Esophagus (tissue), 2 donors: ENCODE measurements around the gene CMSS1. TPM values are rescaled to one million over a fixed set of nuclear protein-coding genes. Genes with fewer than 3 reads are reported as not detected.
A peak's percentile ranks its signal among the peaks of the same experiment; 100 is the strongest.

Experiments used
- H3K27ac ChIP-seq, 2 donors: one replicate each; pipeline ENCODE4 v1.5.1; 2013; ENCODE audit warnings: low read depth in 2 of 2, mild to moderate bottlenecking in 2 of 2, inconsistent platforms in 1 of 2, low read length in 1 of 2, moderate library complexity in 1 of 2
- H3K27me3 ChIP-seq, 2 donors: one replicate each; pipeline ENCODE4 v1.6.1; 2013; ENCODE audit warnings: low read length in 2 of 2, control low read depth in 1 of 2, mild to moderate bottlenecking in 1 of 2; ENCODE audit not compliant: insufficient read depth in 2 of 2, control insufficient read depth in 1 of 2
- H3K36me3 ChIP-seq, 2 donors: one replicate each; pipeline ENCODE4 v1.6.1; 2013; ENCODE audit warnings: low read length in 1 of 2; ENCODE audit not compliant: control insufficient read depth in 2 of 2, insufficient read depth in 2 of 2
- H3K4me1 ChIP-seq, 2 donors: one replicate each; pipeline ENCODE4 v1.6.1; 2013; ENCODE audit warnings: low read length in 1 of 2; ENCODE audit not compliant: control insufficient read depth in 2 of 2, insufficient read depth in 2 of 2
- H3K4me3 ChIP-seq, 2 donors: one replicate each; pipeline ENCODE4 v1.5.1; 2013; ENCODE audit warnings: low read length in 2 of 2, mild to moderate bottlenecking in 2 of 2, low read depth in 1 of 2, moderate library complexity in 1 of 2
- H3K9me3 ChIP-seq, 2 donors: one replicate each; pipeline ENCODE4 v1.6.1; 2013; ENCODE audit warnings: mild to moderate bottlenecking in 2 of 2, low read depth in 1 of 2, low read length in 1 of 2, moderate library complexity in 1 of 2; ENCODE audit not compliant: control insufficient read depth in 2 of 2, insufficient read depth in 1 of 2
- WGBS, 2 donors: extraction: QIAGEN DNeasy Blood & Tissue Kit; methylation state at CpG; one replicate each; pipeline ENCODE4 v1.1.7; 2013; 5-methylcytosine and 5-hydroxymethylcytosine counted together
- polyA plus RNA-seq, 2 donors: library from polyadenylated mRNA; stranded (reverse); fragments of 200-250 nt; gene quantifications; one replicate each; pipeline ENCODE4 v1.2.3, GENCODE V29; 2013
- donor health status: healthy with polysubstance abuse.
- donor health status: Bipolar disorder and iron deficiency.

The CMSS1 gene
- polyA plus RNA-seq, 2 donors = 15.5 to 17.9 TPM

DNA sequence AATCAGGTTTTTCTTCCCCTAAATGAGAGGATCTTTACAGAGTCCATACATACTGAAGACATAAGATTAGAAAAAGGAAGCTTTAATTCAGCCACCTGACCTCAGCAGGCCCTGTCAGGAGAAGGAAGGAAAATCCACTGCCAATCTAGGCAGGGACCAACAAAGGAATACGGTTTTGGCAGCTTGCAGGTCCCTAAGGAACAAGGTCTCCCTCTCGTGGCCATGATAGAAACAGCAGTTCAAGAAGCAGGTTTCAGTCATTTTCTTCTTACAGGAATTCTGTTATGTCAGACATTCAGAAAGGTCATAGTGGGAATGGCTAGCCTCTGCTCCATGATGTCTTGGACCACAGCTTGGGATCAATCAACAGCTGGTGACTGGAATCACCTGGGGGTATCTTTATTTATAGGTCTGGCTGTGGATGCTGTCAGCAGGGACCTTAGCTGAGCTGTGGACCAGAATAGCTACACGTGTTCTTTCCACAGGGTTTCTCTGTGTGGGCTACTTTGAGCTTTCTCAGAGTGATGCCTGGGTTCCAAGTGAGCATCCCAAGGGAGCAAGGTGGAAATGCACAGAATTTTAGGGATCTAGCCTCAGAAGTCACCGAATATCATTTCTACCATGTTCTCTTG, 9.4 kb upstream of the CMSS1 start:
- no peak overlapping the region for H3K27ac ChIP-seq
- 49 to 51% methylated on average over 4 of the region's 4 CpGs for WGBS, 2 donors
- no peaks in the 10 kb centered on the region for H3K4me1 ChIP-seq
- peaks cover 7 to 9% of the 10 kb centered on the region in 2 donors for H3K9me3 ChIP-seq
- H3K27me3 ChIP-seq = no peaks in the 10 kb centered on the region
- no peaks in the 10 kb centered on the region for H3K36me3 ChIP-seq
- no peak overlapping the region for H3K4me3 ChIP-seq

DNA sequence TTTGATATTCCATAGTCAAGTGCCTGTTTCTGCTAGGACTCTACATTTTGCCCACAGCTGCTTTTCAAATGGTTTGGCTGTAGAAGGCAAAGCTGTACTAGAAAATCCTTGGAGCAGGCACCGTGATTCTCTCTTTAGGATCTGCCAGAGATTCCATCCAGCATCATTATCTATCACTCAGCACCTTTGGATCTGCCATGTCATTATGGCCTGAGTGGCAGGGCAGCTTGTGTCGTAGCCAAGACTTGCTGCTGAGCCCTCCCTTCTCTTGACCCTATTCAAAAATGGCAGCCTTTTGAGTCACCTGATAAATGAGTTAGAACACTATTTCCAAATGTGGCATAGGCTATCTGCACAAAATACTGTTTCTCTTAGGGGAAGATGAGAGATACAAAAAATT, 8.1 kb upstream of the CMSS1 start:
- peaks cover 6 to 7% of the 10 kb centered on the region in 2 donors for H3K9me3 ChIP-seq
- no peak overlapping the region for H3K4me3 ChIP-seq
- H3K36me3 ChIP-seq = no peaks in the 10 kb centered on the region
- no peak overlapping the region for H3K27ac ChIP-seq
- H3K4me1 ChIP-seq = no peaks in the 10 kb centered on the region
- H3K27me3 ChIP-seq = no peaks in the 10 kb centered on the region
- 83 to 89% methylated on average over 2 of the region's 2 CpGs for WGBS, 2 donors

DNA sequence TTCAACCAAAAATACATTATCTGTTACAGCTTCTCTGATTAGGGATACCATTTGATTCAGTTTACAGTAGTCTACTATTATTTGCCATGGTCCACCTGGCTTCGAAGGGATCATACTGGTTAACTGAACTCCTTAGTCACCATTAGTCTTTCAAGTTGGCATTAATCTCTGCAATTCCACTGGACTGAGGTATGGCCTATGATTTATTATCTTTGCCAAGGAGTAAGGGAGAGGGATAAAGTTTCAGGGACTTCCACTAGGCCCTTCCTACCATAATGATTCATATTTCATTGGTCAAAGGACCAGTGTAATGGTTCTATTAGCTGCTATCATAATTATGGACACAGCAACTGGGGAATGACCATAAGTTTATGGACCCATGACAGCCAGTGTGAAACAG, 7.3 kb upstream of the CMSS1 start:
- Histone ChIP-seq H3K9me3 (no peaks in the 10 kb centered on the region), H3K27me3 (no peaks in the 10 kb centered on the region)
- WGBS, 2 donors = 88 to 94% methylated on average over 1 of the region's 1 CpG

DNA sequence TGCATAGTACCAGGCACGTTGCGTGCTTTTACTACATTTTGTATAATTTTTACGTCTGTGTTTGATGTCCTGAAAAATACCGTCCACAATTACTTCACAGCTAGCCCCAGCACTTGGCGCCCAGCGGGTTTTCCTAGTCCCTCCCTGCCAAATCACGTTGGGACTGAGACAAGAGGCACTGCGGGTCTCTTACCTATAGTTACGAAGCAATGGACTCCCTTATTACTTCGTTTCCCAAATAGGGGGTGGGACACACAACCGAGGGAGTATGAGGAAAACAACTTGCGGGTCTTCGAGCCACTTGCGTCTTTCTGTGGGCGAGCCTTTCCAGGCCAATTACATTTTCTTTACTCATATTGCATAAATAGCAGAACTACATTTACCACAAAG, 620 bp upstream of the CMSS1 start:
- Histone ChIP-seq H3K27ac (peak overlapping the region; percentile 28 to 96), H3K36me3 (no peaks in the 10 kb centered on the region)
- 2 to 3% methylated on average over 15 of the region's 15 CpGs for WGBS, 2 donors

More for the DNA sequence above, 7.3 kb upstream of the CMSS1 start:
- H3K4me1 ChIP-seq = no peaks in the 10 kb centered on the region
- no peaks in the 10 kb centered on the region for H3K36me3 ChIP-seq
- H3K27ac ChIP-seq = no peak overlapping the region
- no peak overlapping the region for H3K4me3 ChIP-seq

DNA sequence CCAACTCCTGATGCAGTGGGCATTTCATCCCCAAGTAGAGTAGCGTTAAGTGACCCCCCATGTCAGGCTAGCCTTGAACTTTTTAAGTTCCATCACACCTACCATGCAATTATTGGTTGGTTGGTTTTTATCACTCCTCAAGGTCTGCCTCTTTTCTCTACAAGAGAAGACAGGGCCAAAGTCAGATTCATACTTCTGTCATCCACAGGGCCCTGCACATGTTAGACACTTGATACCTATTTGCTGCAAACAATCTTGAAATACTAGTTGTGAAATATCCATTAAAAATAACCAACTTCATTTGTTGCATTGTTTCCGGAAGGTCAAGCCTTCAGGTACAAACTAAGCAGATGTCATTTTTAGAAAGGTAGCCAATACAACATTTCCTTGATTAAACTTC, 1.2 kb downstream of the CMSS1 start:
- Histone ChIP-seq H3K27ac (no peak overlapping the region), H3K4me1 (no peaks in the 10 kb centered on the region), H3K36me3 (no peaks in the 10 kb centered on the region), H3K27me3 (no peaks in the 10 kb centered on the region), H3K9me3 (no peaks in the 10 kb centered on the region), H3K4me3 (no peak overlapping the region)
- 91 to 92% methylated on average over 2 of the region's 2 CpGs for WGBS, 2 donors

More for the DNA sequence above, 620 bp upstream of the CMSS1 start:
- H3K4me1 ChIP-seq = no peaks in the 10 kb centered on the region
- H3K4me3 ChIP-seq = peak overlapping the region; percentile 72 to 87
- no peaks in the 10 kb centered on the region for H3K27me3 ChIP-seq
- H3K9me3 ChIP-seq = no peaks in the 10 kb centered on the region

DNA sequence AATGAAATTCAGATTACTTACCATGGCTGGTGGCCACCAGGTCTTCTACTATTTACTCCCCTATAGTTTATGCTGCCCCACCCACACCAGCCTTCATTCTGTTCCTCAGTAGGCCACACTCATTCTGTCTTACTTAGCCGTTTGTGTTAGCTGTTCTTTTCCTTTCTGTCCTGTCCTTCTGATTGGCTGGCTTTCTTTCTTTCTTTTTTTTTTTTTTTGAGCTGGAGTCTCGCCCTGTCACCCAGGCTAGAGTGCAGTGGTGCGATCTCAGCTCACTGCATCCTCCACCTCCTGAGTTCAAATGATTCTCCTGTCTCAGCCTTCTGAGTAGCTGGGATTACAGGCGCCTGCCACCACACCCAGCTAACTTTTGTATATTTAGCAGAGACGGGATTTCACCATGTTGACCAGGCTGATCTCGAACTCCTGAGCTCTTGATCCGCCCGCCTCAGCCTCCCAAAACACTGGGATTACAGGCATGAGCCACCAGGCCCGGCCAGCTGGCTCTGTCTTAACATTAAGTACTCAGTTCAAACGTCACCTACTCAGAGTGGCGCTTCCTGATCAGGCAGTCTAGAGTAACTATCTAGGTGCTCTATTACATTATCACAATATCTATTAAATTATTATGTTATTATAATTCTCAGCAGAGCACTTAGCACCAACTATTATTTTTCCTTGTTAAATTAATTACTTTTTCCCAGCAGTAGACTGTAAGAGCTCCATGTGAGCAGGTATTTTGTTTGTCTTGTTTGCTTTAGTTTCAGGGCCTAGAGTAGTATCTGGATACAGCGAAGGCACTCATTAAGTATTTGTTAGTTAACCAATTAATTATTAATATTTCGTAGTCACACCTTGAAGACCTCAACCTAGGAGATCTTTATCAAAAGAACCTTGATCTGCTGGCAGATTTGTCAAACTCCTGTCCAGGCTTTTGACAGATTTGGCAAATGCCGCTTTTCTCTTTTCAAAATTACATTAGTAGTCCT, 6.4 kb downstream of the CMSS1 start:
- 69 to 75% methylated on average over 14 of the region's 14 CpGs for WGBS, 2 donors
- H3K9me3 ChIP-seq = no peaks in the 10 kb centered on the region
- no peak overlapping the region for H3K4me3 ChIP-seq
- no peaks in the 10 kb centered on the region for H3K4me1 ChIP-seq
- H3K36me3 ChIP-seq = no peaks in the 10 kb centered on the region
- H3K27me3 ChIP-seq = no peaks in the 10 kb centered on the region
- H3K27ac ChIP-seq = no peak overlapping the region

DNA sequence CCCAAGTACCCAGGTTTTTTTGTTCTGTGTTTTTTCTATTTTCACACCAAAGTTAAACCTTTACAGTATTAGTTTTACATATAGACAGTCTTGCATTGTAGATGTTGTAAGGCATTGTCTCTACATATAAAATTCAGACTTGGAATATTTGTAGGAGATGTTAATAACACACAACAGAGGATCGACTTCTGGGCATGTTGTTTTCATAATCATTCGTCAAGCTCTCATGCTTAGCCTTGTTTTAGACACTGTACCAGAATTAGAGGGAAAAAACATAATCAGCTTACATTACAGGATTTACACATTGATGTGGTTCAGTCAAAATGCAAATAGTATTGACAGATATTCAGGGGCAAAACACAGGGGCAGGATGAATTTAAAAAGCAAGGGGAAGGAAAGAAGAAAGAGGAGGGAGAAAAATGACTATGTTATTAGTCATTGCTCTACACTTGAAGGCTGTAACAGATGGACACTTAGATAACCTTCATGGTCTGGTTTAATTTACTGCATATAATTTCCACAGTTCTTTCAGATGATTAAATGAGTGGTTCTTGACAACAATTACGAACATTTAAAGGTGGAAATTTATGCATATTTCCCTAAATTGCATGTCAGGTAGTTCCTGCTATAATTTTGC, 7.5 kb downstream of the CMSS1 start:
- 66 to 67% methylated on average over 3 of the region's 3 CpGs for WGBS, 2 donors
- Histone ChIP-seq H3K27ac (no peak overlapping the region), H3K4me3 (no peak overlapping the region), H3K27me3 (no peaks in the 10 kb centered on the region), H3K36me3 (no peaks in the 10 kb centered on the region), H3K9me3 (no peaks in the 10 kb centered on the region), H3K4me1 (no peaks in the 10 kb centered on the region)

DNA sequence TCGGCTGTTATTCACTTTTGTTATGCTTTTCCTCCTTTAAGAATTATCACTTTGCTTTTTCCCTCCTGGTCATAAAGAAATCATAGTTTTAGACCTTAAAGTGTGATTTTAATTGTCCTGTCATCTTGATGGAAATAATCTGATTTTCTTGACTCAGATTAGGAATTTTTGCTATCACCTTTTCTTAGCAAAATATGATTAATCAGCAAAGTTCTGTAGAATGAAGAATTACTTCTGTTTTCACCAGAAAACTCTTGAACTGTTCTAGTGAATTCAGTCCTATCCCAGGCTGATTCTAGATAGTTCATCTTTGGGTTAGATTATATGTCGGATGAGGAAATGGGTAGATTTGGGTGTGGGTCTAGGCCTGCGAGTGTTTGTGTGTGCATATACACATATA, 12.2 kb downstream of the CMSS1 start:
- WGBS, 2 donors = 90 to 94% methylated on average over 3 of the region's 3 CpGs
- Histone ChIP-seq H3K36me3 (no peaks in the 10 kb centered on the region), H3K4me1 (no peaks in the 10 kb centered on the region), H3K27ac (no peak overlapping the region), H3K27me3 (no peaks in the 10 kb centered on the region), H3K9me3 (no peaks in the 10 kb centered on the region), H3K4me3 (no peak overlapping the region)

DNA sequence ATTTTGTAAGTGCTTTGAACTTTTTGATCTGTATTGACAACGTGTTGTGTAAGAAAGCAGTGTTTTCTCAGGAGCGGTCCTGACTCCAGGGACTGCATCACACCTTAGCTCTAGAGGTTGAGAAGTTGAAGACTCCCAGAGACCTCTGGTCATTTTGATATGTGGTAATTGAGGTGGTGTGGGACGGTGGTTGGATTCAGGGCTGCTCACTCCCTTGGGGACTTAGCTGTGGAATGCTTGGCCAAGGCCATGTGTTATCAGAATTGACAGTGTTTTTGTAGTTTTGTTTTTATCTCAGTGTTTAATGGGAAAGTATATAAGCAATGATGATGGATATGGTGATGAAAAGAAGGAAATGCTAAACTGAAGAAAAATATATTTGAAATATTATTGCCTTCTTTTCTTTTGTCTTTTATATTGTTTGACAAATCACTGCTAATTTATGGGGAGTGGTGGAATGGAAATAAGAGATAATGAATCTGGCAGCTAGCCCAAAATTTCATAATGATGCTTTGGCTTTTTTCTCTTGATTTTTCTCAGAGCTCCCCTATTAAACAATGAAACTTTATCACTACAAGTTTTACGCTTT, 16.0 kb downstream of the CMSS1 start:
- no peak overlapping the region for H3K4me3 ChIP-seq
- H3K4me1 ChIP-seq = no peaks in the 10 kb centered on the region
- H3K9me3 ChIP-seq = no peaks in the 10 kb centered on the region
- no peak overlapping the region for H3K27ac ChIP-seq
- H3K36me3 ChIP-seq = no peaks in the 10 kb centered on the region
- H3K27me3 ChIP-seq = no peaks in the 10 kb centered on the region
- WGBS, 2 donors = 57 to 65% methylated on average over 4 of the region's 4 CpGs
